GM18511 (cell line): ENCODE data around the gene DNA2.
"Not testable (repeated sequence)": the region's sequence is repeated elsewhere in the genome, so short reads cannot be mapped to it uniquely, and the experiment has no call there.

ENCODE experiments used
- ATAC-seq: cut with Tn5 transposase; IDR thresholded peaks from one replicate; pipeline ENCODE4 v1.9.1; 2021; ENCODE audit warnings: mild to moderate bottlenecking, moderate library complexity; ENCODE audit not compliant: unreplicated experiment

DNA2 gene, protein sequence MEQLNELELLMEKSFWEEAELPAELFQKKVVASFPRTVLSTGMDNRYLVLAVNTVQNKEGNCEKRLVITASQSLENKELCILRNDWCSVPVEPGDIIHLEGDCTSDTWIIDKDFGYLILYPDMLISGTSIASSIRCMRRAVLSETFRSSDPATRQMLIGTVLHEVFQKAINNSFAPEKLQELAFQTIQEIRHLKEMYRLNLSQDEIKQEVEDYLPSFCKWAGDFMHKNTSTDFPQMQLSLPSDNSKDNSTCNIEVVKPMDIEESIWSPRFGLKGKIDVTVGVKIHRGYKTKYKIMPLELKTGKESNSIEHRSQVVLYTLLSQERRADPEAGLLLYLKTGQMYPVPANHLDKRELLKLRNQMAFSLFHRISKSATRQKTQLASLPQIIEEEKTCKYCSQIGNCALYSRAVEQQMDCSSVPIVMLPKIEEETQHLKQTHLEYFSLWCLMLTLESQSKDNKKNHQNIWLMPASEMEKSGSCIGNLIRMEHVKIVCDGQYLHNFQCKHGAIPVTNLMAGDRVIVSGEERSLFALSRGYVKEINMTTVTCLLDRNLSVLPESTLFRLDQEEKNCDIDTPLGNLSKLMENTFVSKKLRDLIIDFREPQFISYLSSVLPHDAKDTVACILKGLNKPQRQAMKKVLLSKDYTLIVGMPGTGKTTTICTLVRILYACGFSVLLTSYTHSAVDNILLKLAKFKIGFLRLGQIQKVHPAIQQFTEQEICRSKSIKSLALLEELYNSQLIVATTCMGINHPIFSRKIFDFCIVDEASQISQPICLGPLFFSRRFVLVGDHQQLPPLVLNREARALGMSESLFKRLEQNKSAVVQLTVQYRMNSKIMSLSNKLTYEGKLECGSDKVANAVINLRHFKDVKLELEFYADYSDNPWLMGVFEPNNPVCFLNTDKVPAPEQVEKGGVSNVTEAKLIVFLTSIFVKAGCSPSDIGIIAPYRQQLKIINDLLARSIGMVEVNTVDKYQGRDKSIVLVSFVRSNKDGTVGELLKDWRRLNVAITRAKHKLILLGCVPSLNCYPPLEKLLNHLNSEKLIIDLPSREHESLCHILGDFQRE

DNA sequence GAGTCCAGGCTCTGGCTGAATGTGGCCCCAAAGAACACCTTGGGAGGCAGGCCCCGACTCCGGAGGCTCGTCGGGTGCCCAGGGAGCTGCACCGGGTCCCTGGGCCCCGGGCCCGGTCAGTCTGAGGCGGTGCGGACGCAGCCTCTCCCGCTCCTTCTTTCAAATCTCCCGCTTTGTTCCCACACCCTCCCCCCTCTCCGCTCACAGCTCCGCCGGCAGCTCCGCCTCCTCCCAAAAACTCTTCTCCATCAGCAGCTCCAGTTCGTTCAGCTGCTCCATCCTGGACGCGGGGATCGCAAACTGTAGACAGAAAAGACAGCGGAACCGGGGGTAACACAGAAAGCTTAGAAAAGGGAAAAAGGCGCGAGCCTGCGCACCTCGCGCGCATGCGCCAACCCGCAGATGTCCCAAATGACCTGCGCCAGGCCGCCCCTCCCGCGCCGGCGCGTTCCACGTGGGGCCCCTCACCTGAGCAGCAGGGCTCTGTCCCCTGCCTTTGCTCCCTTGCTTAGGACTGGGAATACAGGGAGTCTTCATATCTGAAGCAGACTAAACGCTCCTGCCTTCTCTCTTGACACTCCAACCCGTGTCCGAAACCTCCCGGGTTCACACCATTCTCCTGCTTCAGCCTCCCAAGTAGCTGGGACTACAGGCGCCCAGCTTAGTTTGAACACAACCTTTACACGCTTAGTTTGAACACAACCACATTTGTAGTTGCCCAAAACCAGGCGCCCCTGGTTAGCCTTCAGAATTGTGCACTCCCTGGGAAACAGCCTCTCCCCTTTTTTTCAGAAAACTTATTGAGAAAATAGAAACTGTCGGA, at the start of gene DNA2:
TSS of gene DNA2 (minus strand) at position 388 of the 823 bp plus-strand sequence. CDS start at position 279, 109 bp downstream.
- peak; percentile 90 for ATAC-seq

DNA sequence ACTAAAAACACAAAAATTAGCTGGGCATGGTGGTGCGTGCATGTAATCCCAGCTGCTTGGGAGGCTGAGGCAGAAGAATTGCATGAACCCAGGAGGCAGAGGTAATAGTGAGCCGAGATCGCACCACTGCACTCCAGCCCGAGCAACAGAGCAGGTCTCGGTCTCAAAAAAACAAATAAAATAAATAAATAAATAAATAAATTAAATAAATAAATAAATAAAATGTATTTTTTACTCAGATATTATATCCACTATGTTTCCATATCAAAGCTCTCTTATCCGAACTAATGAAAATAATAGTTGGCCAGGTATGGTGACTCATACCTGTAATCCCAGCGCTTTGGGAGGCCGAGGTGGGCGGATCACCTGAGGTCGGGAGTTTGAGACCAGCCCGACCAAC, 46.8 kb upstream of the DNA2 start:
- ATAC-seq: not testable (repeated sequence)

DNA sequence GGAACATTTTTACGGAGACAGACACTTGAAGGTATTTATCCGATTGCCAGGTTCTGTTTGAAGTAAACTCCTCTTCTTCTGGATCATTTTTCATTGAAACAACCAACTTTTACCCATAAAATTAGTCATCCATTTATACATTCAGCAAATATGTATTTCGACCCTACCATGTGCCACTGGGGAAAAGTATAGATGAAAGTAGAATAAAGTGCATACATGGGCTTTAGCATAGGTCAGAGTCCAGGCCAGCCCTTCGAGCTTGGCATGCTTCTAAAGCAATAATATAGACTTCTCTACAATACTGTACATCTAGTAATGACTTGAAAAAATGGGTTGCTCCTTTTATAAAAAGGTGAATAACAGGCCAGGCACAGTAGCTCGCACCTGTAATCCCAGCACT, 45.4 kb upstream of the DNA2 start:
- no peak for ATAC-seq

DNA sequence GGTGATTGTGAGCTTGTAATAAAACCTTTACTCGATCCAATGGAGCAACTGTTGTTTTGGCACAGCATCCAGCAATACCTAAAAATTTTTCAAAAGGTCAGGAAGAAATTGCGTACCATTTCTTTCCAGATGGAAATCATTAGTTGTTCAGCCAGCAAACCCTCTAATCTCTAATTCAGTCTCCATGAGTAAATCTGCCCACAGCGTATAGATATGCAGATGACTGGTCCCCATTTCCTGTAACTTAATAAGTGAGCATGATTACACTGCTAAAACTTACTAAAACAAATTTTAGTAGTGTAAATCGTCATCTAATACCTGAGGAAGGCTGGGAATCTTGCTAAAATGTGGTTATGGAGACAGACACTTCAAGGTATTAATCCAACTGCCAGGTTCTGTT, 45.0 kb upstream of the DNA2 start:
- ATAC-seq: no peak

DNA sequence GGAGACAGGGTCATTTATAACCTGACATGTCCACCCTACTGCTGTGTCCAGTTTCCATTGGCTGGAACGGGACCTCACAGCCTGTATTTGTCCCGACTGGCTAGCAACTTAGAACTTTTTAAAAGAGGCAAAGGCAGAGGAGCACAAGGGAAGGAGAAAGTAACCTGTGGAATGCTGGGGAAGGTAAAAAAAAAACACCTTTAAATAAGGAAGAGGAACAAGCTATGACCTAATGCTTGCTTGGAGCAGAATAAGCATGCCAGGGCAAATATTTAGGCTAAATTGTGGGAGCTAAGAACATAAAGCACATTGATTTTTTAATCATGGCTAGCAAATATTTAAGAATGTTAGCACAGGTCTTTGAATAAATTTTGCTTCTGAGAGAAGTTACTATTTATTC, 44.4 kb upstream of the DNA2 start:
- not testable (repeated sequence) for ATAC-seq

DNA sequence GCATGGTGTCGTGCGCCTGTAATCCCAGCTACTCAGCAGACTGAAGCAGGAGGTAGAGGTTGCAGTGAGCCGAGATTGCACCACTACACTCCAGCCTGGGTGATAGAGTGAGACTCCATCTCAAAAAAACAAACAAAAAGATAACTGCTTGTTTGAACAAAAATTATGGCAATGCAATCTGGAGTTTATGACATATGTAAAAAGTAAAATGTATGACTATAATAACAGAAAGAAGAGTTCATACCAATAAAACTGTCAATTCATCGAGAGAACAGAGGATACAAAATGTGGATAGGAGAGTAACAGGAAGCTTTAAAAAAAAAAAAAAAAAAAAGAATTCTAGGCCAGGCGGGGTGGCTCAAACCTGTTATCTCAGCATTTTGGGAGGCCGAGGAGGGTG, 36.3 kb upstream of the DNA2 start:
- ATAC-seq: no peak

DNA sequence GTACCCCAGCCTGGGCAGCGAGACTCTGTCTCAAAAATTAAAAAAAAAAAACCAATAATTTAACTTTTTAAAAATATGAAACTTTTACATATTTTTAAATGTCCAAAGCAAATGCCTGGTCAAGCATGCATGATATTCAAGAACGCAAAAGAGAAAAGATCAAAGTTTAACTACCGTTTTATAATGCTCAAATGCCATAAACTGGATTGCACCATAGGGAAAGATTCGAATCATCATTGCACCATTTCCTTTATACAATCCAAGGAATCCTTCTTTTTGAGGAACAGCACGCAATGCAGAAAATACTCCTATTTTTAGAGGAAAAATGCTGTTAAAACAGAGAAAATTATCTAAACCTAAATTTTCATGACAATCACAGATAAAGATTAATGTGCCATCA, 34.6 kb upstream of the DNA2 start:
- ATAC-seq: no peak

DNA sequence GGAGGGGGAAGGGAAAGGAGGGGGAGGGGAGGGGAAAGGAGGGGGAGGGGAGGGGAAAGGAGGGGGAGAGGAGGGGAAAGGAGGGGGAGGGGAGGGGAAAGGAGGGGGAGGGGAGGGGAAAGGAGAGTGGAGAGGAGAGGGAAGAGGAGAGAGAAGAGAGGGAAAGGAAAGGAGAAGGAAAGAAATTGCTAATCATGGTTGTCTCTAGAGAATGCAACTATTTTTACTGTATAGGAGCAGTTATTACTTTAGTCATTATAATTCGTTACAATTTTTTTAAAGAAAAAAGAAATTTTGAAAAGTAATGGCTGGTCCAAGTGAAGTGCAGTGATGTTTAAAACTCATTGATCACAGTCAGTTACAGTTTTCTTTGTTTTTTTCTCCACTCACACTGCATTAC, 31.1 kb upstream of the DNA2 start:
- ATAC-seq: no peak

DNA sequence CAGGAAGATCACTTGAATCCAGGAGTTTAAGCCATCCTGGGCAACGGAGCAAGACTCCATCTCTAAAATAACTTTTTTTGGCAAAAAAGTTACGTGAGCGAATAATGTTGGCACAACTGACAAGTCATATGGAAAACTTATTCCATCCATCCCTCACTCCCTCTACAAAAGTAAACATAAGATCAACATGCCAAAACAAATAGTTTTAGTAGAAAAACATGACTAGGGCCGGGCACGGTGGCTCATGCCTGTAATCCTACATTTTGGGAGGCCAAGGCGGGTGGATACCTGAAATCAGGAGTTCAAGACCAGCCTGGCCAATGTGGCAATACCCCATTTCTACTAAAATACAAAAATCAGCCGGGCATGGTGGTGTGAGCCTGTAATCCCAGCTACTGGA, 29.9 kb upstream of the DNA2 start:
- no peak for ATAC-seq

DNA sequence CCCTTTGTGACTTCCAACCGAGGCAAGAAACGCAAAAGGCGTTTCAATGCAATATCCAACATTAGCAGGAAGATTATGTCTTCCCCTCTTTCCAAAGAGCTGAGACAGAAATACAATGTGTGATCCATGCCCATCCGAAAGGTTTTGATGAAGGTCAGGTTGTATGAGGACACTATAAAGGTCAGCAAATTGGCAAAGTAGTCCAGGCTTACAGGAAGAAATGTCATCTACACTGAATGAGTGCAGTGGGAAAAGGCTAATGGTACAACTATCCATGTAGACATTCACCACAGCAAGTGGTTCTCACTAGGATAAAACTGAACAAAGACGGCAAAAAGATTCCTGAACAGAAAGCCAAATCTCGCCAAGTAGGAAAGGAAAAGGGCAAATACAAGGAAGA, 27.8 kb upstream of the DNA2 start:
- ATAC-seq: no peak

DNA sequence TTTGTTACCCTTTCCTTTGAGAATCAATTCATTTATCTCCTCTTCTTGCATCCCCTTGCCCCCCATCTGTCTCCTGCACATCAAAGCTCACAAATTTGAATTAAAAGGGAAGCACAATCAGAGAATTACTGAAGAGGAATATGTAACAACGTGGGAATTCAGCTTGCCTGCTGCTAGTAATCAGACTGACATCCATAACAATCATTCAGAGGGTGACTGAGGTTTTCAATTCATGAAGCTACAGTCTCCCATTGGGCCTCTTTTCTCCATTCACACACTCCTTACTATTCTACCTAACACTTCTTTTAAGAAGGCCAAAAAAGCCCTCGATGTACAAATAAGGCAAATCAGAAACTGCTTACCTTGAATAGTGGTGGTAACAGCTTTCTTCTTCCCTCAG, 24.3 kb upstream of the DNA2 start:
- no peak for ATAC-seq

DNA sequence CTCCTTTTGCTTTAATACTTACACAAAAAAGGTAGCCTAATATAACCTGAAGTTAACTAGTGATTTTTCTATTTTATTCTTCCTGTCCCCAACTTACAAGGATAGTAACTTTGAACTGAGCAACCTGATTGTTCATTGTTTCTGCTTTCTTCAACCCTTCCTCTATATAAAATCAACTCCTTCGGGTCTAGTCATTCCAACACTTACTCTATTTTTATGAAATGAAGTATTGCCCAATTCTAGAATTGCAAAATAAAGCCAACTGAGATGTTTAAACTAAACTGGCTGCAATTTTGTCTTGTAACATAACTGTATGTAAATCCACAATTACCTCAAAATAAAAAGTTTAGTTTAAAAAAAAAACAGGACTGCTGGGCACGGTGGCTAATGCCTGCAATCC, 20.3 kb upstream of the DNA2 start:
- no peak for ATAC-seq

DNA sequence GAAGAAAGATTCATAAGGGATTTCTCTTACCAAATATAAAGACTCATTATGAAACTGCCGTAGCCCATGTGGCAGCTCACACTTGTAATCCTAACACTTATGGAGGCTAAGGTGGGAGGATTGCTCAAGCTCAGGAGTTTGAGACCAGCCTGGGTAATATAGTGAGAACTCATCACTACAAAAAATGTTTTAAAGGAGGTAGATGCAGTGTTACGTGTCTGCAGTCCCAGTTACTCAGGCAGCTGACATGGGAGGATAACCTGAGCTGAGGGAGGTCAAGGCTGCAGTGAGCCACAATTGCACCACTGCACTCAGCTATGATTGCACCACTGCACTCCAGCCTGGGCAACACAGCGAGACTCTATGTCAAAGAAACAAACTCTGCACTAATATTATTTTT, 18.1 kb upstream of the DNA2 start:
- no peak for ATAC-seq

DNA sequence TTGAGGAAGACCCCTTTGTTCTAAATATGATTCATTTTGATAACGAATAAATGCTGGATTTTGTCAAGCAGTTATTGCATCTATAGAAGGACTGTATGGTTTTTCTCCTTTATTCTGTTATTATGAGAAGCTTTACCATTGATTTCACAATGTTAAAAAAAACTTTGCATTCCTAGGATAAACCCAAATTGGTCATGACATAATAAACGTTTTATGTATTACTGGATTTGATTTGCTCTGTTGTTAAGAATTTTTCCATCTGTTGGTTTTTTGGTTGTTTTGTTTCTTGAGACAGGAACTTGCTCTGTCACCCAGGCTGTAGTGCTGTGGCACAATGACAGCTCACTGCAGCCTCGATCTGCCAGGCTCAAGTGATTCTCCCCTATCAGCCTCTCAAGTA, 2.2 kb upstream of the DNA2 start:
- ATAC-seq: no peak

DNA sequence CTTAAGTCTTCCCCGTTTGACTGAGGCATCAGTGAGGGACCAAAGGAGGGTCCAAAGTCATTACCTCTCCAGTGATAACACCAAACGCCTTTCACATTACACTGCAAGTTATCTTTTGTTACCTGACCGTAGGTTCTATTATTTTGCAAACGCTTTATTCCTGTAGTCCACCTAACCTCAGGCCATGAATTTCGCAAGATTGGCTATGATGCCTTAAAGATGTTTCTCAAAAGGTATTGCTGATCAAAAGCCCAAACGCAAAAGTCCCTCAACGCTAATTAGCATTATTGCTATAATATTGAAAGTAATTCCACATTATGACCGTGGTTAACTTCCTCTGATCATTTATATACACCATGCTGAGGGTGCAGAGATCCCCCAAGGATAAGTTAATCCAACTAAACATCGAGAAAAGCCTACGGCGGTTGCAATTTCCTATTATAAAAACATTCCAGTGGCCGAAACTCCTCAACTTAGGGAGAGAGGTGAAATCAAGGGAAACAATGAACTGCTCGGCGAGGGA, 649 bp downstream of the DNA2 start:
- ATAC-seq: no peak

DNA sequence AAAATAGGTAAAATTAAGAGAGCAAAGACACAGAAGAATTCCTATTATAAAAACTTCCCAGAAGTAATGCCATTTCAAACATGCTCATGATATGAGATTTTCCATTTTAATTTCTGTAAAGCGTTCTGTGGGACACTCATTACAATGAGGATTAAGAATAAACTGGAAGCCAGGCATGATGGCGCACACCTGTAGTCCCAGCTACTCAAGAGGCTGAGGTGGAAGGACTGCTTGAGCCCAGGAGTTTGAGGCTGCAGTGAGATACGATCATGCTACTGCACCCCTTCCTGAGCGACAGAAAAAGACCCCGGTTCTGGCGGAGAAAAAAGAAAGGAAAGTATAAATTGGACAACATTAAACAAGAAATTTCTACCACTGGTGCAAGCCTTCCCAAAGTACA, 1.5 kb downstream of the DNA2 start:
- no peak for ATAC-seq

DNA sequence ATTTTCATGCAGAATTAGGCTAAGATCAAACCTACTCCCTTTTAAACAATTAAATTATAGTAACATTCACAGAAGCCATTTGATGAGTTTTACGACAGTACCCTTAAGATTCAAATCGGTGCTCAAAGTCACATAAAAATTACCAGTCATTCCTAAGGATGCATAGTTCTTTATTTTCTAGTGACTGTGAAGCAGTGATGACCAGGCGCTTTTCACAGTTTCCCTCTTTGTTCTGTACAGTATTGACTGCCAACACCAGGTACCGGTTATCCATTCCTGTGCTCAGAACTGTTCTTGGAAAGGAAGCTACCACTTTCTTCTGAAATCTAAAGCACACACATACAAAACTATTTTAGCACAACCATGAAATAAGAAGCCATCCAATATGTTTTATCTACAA, 1.9 kb downstream of the DNA2 start:
- no peak for ATAC-seq

DNA sequence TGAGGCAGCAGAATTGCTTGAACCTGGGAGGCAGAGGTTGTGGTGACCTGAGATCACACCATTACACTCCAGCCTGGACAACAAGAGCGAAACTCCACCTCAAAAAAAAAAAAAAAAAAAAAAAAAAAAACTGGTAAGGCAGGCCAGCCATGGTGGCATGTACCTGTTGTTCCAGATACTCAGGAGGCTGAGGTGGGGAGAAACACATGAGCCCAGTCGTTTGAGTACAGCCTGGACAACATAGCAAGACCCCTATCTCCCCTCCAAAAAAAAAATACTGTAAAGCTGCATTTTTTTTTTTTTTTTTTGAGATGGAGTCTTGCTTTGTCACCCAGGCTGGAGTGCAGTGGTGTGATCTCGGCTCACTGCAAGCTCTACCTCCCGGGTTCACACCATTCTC, 7.0 kb downstream of the DNA2 start:
- ATAC-seq: not testable (repeated sequence)

DNA sequence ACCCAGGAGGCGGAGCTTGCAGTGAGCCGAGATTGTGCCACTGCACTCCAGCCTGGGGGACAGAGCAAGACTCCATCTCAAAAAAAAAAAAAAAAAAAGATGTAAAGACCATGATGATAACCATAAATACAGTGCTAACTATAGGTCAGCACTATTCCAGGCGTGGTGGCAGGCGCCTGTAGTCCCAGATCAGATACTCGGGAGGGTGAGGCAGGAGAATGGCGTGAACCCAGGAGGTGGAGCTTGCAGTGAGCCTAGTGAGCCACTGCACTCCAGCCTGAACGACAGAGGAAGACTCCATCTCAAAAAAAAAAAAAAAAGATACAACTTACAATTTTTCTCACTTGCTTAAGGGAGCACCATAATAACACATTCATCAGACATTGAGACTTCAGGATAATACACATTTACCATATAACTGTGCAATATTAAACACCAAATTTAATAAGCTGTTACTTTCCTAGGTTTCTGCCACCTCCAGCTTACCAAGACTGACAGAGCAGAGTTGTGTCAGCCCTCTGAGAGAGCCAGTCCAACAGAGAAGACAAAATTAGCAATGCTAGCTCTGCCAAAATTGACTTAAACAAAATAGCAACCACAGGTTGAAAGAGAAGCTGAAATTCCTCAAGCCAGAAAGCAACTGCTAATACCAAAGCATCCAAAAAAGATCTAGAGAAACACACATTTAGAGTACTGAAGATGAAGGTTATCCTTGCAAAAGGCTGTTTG, 8.2 kb downstream of the DNA2 start:
- ATAC-seq: no peak

DNA sequence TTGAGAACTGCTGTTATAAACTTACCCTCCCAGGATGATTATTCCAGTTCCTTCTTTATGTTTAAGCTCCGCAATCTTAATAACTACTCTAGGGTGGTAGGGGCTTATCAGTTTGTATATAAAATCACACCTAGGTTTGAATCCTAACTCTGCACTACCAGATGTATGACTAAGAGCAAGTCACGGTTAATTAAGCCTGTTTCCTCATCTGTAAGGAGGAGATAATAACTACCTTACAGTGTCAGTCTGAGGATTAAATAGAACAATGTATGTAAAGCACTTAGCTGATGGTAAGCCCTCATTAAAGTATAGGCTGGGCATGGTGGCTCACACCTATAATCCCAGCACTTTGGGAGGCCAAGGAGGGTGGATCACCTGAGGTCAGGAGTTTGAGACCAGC, 9.2 kb downstream of the DNA2 start:
- no peak for ATAC-seq
